Stimulated activated naive CD4-positive, alpha-beta T cell (primary cell): ENCODE results near the gene ACAT2.
"Not testable (repeated sequence)": the region's sequence is repeated elsewhere in the genome, so short reads cannot be mapped to it uniquely, and the experiment has no call there.

Experiments
- DNase-seq, 6 experiments: peaks; one replicate each; lab custom pipeline; 2025; lab: John Stamatoyannopoulos, UW

The ACAT2 gene

DNA sequence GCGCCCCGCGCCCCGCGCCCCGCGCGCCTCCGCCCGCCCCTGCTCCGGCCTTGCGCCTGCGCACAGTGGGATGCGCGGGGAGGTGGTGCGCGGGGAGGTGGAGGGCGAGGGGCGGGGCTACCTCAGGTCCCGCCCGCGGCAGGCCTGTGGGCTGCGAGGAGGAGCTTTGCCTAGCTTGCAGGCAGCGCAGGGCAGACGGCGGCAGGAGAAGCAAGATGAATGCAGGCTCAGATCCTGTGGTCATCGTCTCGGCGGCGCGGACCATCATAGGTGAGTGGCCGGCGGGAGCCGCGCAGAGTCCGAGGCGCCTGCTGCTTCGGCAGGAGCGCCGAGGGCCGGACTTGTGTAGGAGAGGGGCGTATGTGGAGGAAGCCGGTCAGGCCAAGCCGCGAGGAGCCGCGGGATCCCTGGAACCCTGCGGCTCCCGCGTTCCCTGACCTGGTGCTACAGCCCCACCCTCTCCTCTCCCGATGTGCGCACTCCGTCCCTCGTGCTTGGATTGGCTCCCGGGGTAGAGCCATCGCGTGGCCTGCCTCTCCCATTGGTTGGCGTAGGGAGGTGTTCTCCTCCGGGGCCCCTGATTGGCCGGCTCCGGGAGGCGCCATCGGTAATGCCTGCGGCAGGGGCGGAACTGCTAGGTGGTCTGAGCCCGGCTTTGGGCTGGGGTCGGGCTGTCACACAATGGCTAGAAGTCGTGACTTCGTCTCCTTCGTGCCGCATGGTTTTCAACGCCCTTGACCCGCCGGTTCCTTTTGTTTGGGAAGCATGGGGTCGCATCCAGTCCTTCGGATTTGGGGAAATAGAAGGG, at the start of gene ACAT2:
ACAT2 (plus strand) TSS at position 173 of the 808 bp plus-strand sequence; CDS start at position 216, 43 bp downstream.
- peak; percentile 87 to 93 (median 90) for DNase-seq

DNA sequence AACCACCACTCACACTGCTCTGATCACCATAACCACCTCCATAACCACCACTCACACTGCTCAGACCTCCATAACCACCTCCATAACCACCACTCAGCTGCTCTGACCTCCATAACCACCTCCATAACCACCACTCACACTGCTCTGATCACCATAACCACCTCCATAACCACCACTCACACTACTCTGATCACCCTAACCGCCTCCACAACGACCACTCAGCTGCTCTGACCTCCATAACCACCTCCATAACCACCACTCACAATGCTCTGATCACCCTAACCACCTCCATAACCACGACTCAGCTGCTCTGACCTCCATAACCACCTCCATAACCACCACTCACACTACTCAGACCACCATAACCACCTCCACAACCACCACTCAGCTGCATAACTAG, 49.5 kb upstream of the ACAT2 start:
- DNase-seq, result not testable (repeated sequence)

DNA sequence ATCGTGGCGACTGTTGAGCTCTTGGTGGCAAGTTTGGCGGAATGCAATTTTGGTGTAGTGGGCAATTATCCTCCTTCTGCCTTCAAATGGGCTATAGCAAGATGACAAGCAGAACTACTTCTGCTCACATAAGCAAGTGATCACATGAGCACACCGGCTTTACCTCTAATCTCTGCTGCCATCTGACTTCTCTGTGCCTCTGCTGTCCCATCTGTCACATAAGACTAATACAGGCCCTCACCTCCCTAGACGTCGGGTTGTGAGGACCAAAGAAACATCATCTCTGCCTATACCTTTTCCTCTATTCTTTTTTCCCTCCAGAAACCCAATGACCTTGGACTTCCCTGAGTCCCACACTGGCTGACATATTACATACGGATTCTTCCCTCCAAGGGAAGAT, 47.9 kb upstream of the ACAT2 start:
- no peak for DNase-seq

DNA sequence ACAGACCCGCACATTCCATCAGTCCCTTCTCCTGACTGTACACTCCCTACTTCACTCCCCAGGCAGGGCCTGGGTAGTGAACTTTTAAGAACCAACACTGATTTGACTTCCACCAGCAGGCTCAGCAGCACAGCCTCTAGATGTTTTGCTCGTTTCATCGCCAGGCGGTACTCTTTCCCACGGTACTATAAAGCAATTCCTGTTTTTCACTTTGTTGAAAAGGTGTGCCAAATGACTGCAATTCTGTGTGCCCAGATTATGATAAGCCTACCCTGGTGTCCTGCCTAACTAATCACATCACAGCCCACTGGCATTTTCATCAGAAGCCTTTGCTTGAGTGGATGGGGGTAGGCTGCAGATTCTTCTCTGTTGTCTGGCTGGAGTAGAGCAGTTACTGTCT, 47.4 kb upstream of the ACAT2 start:
- DNase-seq, result no peak

DNA sequence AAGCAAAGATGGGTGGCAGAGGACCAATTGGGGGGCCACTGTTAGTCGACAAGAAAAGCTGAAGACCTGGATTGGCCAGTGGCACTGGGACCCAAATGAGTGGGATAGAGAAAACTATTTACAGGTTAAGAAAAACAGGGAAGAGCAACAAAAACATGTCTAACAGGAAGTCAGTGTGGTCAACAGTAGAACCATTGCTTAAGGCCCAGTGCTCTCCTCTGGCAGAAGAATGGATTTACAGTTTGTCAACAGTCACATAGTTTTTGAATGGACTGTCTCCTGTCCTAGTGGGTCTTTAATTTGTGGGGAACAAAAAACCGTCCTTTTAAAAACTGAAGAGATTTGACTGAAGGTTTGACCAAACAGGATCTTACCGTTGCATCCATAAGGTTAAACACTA, 46.7 kb upstream of the ACAT2 start:
- no peak for DNase-seq

DNA sequence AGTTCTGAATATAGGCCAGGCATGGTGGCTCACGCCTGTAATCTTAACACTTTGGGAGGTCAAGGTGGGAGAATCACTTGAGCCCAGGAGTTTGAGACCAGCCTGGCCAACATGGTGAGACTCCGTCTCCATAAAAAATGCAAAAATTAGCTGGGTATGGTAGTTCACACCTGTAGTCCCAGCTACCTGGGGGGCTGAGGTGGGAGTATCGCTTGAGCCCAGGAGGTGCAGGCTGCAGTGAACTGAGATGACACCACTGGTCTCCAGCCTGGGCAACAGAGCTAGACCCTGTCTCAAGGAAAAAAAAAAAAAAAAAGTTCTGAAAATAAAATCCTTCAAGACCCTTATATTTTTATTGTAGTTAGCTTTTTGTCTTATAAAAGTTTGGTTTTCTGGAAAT, 46.2 kb upstream of the ACAT2 start:
- DNase-seq, result no peak

DNA sequence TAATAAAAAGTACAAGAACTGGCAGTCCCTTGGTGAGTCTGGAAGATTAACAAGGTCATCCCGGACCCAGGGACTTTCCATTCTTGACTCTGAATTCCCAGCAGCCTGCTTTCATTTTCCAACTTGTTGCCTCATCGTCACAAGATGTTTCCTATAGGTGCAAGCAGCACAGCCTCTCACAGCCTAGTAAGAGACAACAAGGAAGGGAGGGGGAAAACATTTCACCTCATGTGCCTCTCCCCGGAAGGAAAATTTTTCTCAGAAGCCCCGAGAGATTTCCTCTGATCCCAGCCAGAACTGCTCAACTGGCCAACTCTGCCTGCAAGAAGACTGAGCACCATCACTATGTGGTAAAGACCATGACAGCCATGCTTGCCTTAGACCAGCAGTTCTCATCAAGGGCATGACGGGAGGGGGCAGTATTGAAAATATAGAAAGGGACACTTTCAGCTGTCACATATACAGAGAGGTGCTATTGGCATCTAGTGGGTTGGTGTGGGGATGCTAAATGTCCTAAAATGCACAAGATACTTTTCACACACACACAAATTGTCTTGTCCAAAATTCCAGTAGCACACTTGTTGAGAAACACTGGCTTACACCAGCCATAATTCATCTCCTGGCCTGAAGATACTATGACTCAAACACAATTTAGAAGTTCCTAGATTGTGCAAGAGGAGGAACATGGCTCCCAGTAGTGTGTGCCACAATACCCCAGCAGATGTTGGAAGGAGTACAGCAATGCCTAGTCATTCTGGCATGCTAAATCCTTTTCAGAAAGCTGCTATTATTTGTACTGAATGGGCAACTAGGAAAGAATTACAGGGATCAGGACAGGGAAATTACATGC, 45.4 kb upstream of the ACAT2 start:
- DNase-seq, result no peak

DNA sequence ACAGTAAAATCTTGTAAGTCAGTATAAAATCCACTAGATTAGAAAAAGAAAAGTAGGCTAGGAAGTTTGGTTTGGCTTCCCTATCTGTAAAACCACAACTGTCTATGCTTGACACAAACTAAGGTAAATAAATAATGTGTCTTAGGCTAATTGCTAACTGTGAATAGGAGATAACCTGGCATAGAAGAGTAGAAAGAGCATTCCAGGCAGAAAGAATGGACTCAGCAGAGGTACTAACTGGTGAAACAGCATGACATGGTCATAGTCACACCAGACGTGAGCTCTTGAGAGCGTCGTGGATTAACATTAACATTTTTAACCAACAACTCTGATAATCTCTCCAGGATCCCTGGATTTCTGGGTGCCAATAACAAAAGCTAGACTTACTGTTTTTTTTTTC, 43.2 kb upstream of the ACAT2 start:
- no peak for DNase-seq

DNA sequence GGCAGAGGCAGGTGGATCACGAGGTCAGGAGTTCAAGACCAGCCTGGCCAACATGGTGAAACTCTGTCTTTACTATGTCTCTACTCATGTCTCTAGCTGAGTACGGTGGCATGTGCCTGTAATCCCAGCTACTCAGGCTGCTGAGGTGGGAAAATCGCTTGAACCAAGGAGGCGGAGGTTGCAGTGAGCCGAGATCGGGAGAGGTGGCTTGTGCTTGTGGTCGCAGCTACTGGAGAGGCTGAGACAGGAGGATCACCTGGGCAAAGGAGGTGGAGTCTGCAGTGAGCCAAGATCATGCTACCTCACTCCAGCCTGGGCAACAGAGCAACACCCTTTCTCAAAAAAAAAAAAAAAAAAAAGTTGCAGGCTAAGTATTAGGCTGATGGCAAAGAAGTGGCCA, 42.6 kb upstream of the ACAT2 start:
- no peak for DNase-seq

DNA sequence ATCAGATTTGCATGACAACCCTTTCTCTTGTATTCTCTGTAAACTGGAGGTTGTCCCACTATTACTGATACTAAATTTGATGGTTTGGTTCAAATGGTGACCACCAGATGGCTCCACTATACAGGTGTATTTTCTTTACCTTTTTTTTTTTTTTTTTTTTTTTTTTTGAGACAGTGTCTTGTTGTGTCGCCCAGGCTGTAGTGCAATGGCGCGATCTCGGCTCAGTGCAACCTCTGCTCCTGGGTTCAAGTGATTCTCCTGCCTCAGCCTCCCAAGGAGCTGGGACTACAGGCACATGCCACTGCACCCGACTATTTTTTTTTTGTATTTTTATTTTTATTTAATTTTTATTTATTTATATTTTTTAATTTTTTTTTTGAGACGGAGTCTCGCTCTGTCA, 41.1 kb upstream of the ACAT2 start:
- peak in 5 of 6 experiments; percentile 26 to 79 (median 59) for DNase-seq

DNA sequence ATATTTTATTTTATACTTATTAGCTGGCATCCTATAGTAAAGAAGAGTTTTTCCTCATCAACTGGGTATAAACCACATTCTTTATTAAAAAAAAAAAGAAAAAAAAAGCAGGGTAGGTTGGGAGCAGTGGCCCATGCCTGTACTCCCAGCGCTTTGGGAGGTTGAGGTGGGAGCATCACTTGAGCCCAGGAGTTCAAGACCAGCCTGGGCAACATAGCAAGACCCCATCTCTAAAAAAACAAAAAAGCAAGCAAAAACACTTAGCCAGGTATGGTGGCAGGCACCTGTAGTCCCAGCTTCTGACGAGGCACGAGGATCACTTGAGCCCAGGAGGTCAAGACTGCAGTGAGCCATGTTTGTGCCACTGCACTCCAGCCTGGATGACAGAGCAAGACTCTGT, 39.9 kb upstream of the ACAT2 start:
- DNase-seq, result not testable (repeated sequence)

DNA sequence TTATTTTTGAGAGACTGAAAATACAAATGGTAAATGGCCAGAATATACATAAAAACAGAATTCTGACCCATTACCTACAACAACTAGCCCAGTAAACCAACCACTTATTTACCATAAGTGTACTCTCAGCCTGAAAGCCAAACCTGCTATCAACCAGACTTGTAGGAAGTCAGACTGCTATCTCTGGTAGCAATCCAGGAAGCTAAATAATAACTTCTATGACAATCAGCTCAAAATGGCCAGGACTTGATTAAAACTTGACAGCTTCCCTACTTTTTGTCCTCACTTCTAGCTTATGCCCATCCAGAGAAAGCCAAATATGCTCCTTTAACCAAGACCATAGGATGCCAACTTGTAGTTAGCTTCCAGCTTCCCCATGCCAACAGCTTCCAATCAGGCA, 39.2 kb upstream of the ACAT2 start:
- no peak for DNase-seq

DNA sequence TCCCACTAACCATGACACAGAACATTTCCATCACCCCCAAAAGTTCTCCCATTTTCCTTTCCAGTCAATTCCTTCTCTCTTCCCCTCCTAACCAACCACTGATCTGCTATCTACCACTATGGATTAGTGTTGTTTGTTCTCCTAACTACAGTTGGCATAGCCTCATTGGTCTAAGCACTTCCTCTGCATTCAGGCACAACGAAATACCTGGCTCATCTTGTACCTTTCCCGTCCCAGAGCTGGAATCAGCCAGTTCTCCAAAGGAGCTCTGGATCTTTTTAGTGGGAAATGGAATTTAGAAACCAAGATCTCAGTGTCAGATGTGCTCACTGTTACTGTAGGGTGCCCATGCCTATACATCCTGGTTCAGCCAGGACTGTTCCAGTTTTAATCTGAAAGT, 38.6 kb upstream of the ACAT2 start:
- DNase-seq, result no peak

DNA sequence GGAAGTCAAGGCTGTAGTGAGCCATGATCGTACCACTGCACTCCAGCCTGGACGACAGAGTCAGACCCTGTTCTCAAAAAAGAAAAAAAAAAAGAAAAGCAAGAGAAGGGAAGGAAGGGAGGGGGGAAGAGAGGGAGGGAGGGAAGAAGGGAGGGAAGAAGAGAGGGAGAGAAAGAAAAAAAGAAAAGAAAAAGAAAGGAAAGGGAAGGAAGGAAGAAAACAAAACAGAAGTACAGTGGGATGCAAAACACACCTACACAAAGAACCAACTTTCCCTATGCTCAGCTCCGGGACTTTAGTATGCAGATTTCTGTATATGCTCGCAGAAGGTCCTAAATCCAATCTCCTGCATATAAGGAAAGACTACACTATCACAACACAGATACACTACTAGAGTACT, 37.1 kb upstream of the ACAT2 start:
- no peak for DNase-seq

DNA sequence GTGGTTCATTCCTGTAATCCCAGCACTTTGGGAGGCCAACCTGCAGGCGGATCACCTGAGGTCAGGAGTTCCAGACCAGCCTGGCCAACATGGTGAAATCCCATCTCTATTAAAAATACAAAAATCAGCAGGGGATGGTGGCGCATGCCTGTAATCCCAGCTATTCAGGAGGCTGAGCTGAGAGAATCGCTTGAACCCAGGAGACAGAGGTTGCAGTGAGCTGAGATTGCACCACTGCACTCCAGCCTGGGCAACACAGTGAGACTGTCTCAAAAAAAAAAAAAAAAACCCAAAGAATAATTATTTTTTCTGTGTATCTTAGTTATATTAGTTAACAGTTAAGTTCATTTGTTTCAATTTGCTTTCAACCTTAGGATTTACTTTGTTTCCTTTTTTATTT, 36.6 kb upstream of the ACAT2 start:
- not testable (repeated sequence) for DNase-seq

DNA sequence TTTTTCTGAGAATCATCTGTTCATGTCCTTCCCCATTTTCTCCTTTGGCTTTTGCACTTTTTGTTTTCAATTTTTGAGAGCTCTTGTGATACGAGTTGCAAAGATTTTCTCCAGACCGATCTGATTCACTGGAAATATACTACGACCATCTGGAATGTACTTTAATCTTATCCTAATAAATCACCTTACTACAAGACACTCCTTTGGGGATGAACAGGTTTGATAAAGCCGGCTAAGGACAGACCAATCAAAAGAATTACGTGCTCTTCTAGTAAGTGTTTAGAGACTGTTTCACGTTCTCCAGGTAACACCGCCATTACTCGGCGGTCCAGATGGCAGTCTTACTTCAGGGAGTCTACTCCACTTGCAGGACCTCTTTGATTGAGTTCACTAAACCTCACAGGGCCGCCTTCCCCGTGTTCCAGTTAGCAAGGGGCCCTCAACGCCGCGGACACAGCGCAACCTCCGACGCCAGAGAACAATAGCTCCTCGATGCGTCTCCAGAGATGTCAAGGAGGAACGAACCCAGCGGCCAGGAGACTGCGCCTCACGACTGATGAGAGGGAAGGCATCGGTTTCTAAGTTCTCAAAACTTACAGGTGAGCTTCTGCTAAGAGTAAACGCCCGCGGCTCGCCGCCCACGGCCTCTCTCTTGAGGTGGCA, 35.5 kb upstream of the ACAT2 start:
- no peak for DNase-seq

DNA sequence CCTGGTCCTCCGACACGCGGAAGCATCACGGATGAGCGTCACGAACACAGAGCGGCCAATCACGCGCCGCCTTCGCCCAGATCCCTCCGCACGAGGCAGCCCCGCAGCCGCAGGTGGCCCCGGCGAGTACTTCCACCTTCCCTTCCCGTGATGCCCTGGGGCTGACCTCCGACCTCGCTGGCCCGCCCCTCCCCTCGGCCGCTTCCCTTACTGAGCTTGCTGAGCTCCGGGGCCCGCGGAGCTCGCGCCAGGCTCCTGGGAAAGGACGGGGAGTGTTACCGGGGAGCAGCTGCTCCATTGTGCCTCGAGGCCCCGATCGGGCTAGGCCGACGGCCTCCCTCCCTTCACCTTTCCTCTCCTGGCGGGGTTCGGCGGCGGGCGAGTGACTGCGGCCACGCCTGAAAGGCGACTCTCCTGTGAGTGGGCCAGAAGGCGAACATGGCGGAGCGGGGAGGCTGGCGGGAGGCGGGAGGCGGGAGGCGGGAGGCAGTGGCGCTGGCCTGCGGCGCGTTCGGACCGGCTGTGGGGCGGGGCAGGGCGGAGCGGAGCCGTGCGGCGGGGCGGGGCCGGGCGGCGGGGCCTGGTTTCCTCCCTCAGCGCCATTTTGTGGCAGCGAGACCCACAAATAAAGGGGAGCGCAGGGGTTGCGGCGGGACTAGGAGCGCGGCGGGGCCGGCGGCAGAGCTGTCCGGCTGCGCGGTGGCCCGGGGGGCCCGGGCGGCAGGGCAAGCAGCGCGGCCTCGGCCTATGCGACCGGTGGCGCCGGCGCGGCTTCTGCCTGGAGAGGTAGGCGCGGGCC, 34.7 kb upstream of the ACAT2 start, which contains the start of gene WTAP:
WTAP (plus strand) TSS at position 589 of the 799 bp plus-strand sequence. CDS start 8,760 bp downstream, outside the sequence.
- DNase-seq, result peak; percentile 95 to 97 (median 96)

DNA sequence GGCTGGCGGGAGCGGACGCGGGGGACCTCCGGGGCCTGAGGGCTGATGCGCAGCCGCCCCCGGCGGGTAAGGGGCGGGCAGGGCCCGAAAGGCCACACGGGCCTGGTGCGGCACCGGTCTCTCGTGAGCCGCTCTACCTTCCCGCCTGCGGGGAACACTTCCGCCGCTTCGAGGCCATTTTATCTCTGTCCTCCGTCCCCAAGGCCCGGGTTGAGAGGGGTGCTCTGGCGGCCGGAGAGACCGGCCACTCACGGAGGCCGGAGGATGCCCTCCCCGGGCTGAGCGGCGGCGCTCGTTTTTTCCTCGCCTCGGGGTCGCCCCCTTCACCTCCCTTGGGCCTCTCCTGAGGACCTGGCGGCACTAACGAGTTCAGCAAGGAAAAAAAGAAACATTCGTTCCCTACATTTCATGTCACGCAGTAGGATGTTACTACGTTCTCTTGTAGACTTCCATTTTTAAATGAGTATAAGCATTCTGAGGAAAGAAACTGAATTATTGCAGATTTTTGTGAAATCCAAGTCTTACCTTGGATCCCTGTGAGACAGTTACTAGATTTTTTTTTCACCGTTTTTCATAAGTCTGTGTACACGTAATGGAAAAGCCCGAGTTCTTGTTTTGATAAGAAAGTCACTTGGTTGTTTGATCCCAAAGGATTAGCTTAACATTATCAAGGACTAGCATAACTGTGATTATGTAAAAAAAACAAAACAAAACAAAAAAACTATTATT, 34.0 kb upstream of the ACAT2 start:
- peak in 3 of 6 experiments; percentile 43 to 80 (median 54) for DNase-seq

DNA sequence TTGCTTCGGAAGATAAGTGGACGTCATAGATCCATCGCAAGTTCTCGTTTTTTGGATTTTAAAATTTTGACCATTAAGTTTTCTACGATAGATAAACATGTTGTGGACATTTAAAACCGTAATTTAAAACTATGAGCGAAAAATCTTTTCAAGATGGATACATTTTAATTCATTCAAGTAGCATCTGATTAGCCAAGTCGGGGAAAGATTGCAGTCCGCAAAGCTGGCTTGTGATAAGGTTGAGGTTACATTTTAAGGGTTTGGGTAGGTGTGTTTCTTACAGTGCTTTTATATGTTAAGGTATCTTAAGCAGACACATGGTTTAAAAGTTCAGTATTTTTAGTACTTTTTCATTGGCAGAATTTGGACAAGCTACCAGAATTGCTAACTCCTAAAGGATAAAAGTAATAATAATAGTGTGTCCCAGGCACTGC, 33.3 kb upstream of the ACAT2 start:
- no peak for DNase-seq

DNA sequence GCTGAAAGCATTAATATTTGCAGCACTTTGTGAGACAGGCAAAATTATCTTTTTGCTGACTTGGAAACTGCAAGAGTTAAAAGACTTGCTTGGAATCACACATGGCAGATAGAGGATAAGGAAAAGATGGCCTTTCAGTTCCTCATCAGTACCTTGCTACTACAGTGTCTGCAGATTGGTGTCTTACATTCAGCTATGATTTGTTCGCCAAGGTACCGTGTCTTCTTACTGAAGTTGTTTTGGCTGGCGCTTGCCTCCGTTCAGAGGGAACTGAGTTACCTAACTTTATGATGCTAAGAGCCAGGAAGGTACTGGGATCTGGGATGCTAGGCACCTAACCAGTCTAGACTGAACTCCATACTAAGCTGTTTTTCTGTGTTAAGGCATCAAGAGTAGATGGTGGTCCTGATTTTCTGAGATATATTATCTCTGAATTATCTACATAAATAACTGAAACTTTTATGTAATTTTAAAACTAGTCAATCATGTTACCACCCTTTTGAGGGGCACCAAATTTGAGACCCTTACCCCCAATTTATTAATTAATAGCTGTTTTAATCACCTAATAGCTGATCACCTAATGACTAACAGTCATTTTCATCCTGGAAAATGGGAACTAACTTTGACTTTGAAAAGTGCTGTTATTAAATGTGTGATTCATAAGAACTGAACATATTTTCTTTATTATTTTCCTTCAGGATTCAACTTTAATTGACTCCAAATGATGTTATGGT, 32.1 kb upstream of the ACAT2 start:
- DNase-seq, result no peak
